Neural progenitor cell (in vitro differentiated cells): ENCODE data around the gene UMOD. TPM values are rescaled to one million over a fixed set of nuclear protein-coding genes. Genes with fewer than 3 reads are reported as not detected.

Source experiments
- DNase-seq: peaks from one replicate; pipeline ENCODE4 v3.0.0-alpha.2; 2016; ENCODE audit warnings: low spot score
- H2AFZ ChIP-seq: fragments of 200-600 bp; sonication (generic); replicated peaks from 2 replicates; pipeline ENCODE4 v1.6.1; 2016; ENCODE audit warnings: antibody characterized with exemption
- H3F3A ChIP-seq: fragments of 200-600 bp; sonication (generic); 2 replicates; pipeline ENCODE4 v1.6.1; 2016; ENCODE audit warnings: antibody characterized with exemption, low read depth
- H3K27ac ChIP-seq: fragments of 200-600 bp; sonication (generic); 2 replicates; pipeline ENCODE4 v1.5.1; 2016; ENCODE audit warnings: mild to moderate bottlenecking
- H3K27me3 ChIP-seq: fragments of 200-600 bp; sonication (generic); 2 replicates; pipeline ENCODE4 v1.6.1; 2016; ENCODE audit warnings: mild to moderate bottlenecking, moderate library complexity
- H3K36me3 ChIP-seq: fragments of 200-600 bp; sonication (generic); 2 replicates; pipeline ENCODE4 v1.5.1; 2016
- H3K4me1 ChIP-seq: fragments of 200-600 bp; sonication (generic); 2 replicates; pipeline ENCODE4 v1.6.1; 2016; ENCODE audit warnings: mixed run types
- H3K4me2 ChIP-seq: fragments of 200-600 bp; sonication (generic); 2 replicates; pipeline ENCODE4 v1.6.1; 2016
- H3K4me3 ChIP-seq: fragments of 200-600 bp; sonication (generic); 2 replicates; pipeline ENCODE4 v1.5.1; 2016
- H3K79me2 ChIP-seq: fragments of 200-600 bp; sonication (generic); 2 replicates; pipeline ENCODE4 v1.6.1; 2016; ENCODE audit warnings: low read depth
- H3K9ac ChIP-seq: fragments of 200-600 bp; sonication (generic); 2 replicates; pipeline ENCODE4 v1.6.1; 2016
- H3K9me3 ChIP-seq: fragments of 200-600 bp; sonication (generic); 2 replicates; pipeline ENCODE4 v1.5.1; 2016; ENCODE audit warnings: low read depth
- H4K20me1 ChIP-seq: fragments of 200-600 bp; sonication (generic); 2 replicates; pipeline ENCODE4 v1.6.1; 2016; ENCODE audit warnings: low read depth
- H3K27ac Mint-ChIP-seq: 3 replicates; pipeline ENCODE4 v1.8.0; 2021; ENCODE audit warnings: mixed read lengths
- H3K27me3 Mint-ChIP-seq: 2 replicates; pipeline ENCODE4 v1.8.0; 2022; ENCODE audit warnings: low read depth, mild to moderate bottlenecking, inconsistent platforms, moderate library complexity, mixed read lengths; ENCODE audit not compliant: insufficient read depth
- H3K36me3 Mint-ChIP-seq: 3 replicates; pipeline ENCODE4 v1.8.0; 2021; ENCODE audit warnings: mixed read lengths
- H3K4me1 Mint-ChIP-seq: 3 replicates; pipeline ENCODE4 v1.8.0; 2021; ENCODE audit warnings: mixed read lengths
- H3K4me3 Mint-ChIP-seq: 3 replicates; pipeline ENCODE4 v1.8.0; 2021; ENCODE audit warnings: mild to moderate bottlenecking, moderate library complexity, mixed read lengths
- H3K9me3 Mint-ChIP-seq: 3 replicates; pipeline ENCODE4 v1.8.0; 2020; ENCODE audit warnings: mixed read lengths
- CTCF ChIP-seq: fragments of 200-600 bp; sonication (generic); IDR thresholded peaks from 2 replicates; pipeline ENCODE4 v1.5.1; 2017; ENCODE audit warnings: antibody characterized with exemption, mild to moderate bottlenecking
- EZH2 ChIP-seq: fragments of 200-600 bp; sonication (generic); IDR thresholded peaks from 2 replicates; pipeline ENCODE4 v1.6.1; 2017; ENCODE audit warnings: antibody characterized with exemption, mild to moderate bottlenecking, moderate library complexity
- EZH2phosphoT487 ChIP-seq: fragments of 200-600 bp; sonication (generic); IDR thresholded peaks from 2 replicates; pipeline ENCODE4 v1.6.1; 2017; ENCODE audit warnings: antibody characterized with exemption
- total RNA-seq: library from RNA; depleted of rRNA; stranded (reverse); fragments of >200 nt; gene quantifications from 2 replicates; pipeline ENCODE4 v1.2.3, GENCODE V29; 2015; ENCODE audit warnings: low replicate concordance

Gene UMOD
- not detected in 2 replicates for total RNA-seq

DNA sequence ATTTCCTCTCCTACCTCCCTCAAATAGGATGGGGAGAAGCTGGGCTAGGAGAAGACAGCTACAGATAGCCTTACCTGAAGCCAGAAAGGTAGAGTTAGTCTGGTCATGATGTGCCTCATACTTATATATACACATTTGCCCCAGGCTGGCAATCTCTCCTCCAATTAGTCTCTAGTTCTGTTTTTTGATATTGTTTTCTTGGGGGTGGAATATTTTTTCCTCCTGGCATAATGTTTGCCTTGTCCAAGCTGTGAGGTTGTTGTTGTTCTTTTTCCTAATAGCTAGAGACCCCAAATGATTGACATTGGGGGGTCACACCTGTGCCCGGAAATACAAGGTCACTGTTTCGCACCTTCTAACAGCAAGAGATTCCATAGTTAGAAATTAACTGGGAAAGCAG, at the start of gene UMOD:
TSS of gene UMOD (minus strand) at position 101 of the 400 bp plus-strand sequence. CDS start 1,978 bp downstream, outside the sequence.
- Mint-ChIP-seq H3K9me3 (peaks cover 8% of the 10 kb centered on the region), H3K27me3 (peaks cover 6% of the 10 kb centered on the region), H3K27ac (no peak within 1 kb of the TSS), H3K4me1 (peaks cover 7% of the 10 kb centered on the region), H3K36me3 (no peaks in the 10 kb centered on the region), H3K4me3 (no peak within 1 kb of the TSS)
- Histone ChIP-seq H3K9me3 (no peaks in the 10 kb centered on the region), H3K9ac (no peak within 1 kb of the TSS), H2AFZ (no peak within 1 kb of the TSS), H3F3A (no peaks in the 10 kb centered on the region), H3K4me1 (no peaks in the 10 kb centered on the region), H4K20me1 (no peaks in the 10 kb centered on the region), H3K27ac (no peak within 1 kb of the TSS), H3K79me2 (no peaks in the 10 kb centered on the region), H3K4me3 (no peak within 1 kb of the TSS), H3K27me3 (no peaks in the 10 kb centered on the region), H3K36me3 (no peaks in the 10 kb centered on the region), H3K4me2 (no peak within 1 kb of the TSS)
- DNase-seq, result no peak
- TF ChIP-seq EZH2 (no peak), CTCF (no peak), EZH2phosphoT487 (no peak)

DNA sequence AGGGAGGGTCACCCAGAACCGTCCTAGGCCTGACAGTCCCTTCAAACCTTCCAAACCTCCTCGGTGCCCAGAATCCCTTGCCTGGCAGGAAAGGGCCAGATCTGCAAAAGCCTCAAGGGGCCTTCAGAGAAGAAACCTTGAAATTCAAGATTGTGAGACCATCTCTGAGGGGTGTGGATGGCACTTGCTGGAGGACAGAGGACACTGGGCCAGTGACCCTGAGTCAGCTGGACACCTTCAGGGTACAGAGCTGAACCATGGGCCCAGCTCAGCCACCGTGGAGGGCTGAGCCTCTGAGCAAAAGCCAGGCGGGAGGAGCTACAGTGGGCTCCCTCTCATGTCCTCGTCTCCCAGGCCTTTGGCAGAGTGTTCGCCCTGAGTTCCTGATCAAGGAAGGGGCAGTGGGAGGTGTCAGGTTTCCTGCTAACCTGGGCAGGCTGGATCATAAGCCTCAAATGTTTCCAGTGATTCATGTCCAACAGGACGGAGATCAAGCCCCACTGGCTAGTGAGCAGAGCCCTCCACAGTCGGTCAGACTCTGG, 49.0 kb upstream of the UMOD start:
- Histone ChIP-seq H3K27me3 (no peaks in the 10 kb centered on the region), H3K4me1 (no peaks in the 10 kb centered on the region), H3K9me3 (no peaks in the 10 kb centered on the region), H3K36me3 (no peaks in the 10 kb centered on the region), H3K4me3 (no peak overlapping the region), H3K4me2 (no peak overlapping the region), H3K79me2 (no peaks in the 10 kb centered on the region), H3K9ac (no peak overlapping the region), H4K20me1 (no peaks in the 10 kb centered on the region), H2AFZ (peak overlapping the region; percentile 17), H3F3A (no peaks in the 10 kb centered on the region), H3K27ac (no peak overlapping the region)
- TF ChIP-seq EZH2 (no peak), EZH2phosphoT487 (no peak), CTCF (no peak)
- peak; percentile 9 for DNase-seq
- Mint-ChIP-seq H3K27ac (no peak overlapping the region), H3K4me3 (no peak overlapping the region), H3K27me3 (peaks cover 3% of the 10 kb centered on the region), H3K36me3 (no peaks in the 10 kb centered on the region), H3K4me1 (peaks cover 10% of the 10 kb centered on the region), H3K9me3 (no peaks in the 10 kb centered on the region)

GRCh38 chr16:20401066-20401465, 48.6 kb upstream of the UMOD start:
- H3K27ac Mint-ChIP-seq, result no peak overlapping the region
- H3K9me3 Mint-ChIP-seq, result no peaks in the 10 kb centered on the region
- no peaks in the 10 kb centered on the region for H3K4me1 ChIP-seq
- no peaks in the 10 kb centered on the region for H3F3A ChIP-seq
- no peak for TF ChIP-seq EZH2phosphoT487
- H3K36me3 ChIP-seq, result no peaks in the 10 kb centered on the region
- peak overlapping the region; percentile 17 for H2AFZ ChIP-seq
- H3K27ac ChIP-seq, result no peak overlapping the region
- H3K9ac ChIP-seq, result no peak overlapping the region
- H3K4me1 Mint-ChIP-seq, result peaks cover 12% of the 10 kb centered on the region
- no peak overlapping the region for H3K4me2 ChIP-seq
- H3K9me3 ChIP-seq, result no peaks in the 10 kb centered on the region
- no peaks in the 10 kb centered on the region for H3K36me3 Mint-ChIP-seq
- no peaks in the 10 kb centered on the region for H3K79me2 ChIP-seq
- no peaks in the 10 kb centered on the region for H3K27me3 ChIP-seq
- no peak overlapping the region for H3K4me3 Mint-ChIP-seq
- no peak overlapping the region for H3K4me3 ChIP-seq
- H4K20me1 ChIP-seq, result no peaks in the 10 kb centered on the region
- H3K27me3 Mint-ChIP-seq, result peaks cover 3% of the 10 kb centered on the region
- no peak for DNase-seq

- Mint-ChIP-seq H3K27ac (no peak overlapping the region), H3K27me3 (peaks cover 3% of the 10 kb centered on the region), H3K36me3 (no peaks in the 10 kb centered on the region), H3K4me3 (no peak overlapping the region), H3K9me3 (no peaks in the 10 kb centered on the region), H3K4me1 (peaks cover 17% of the 10 kb centered on the region)
- H3F3A ChIP-seq, result no peaks in the 10 kb centered on the region
- H3K9me3 ChIP-seq, result no peaks in the 10 kb centered on the region
- H3K79me2 ChIP-seq, result no peaks in the 10 kb centered on the region
- no peak overlapping the region for H3K4me3 ChIP-seq
- no peak for DNase-seq
- H3K36me3 ChIP-seq, result no peaks in the 10 kb centered on the region
- TF ChIP-seq EZH2phosphoT487 (no peak), EZH2 (no peak), CTCF (no peak)
- no peaks in the 10 kb centered on the region for H4K20me1 ChIP-seq
- no peaks in the 10 kb centered on the region for H3K27me3 ChIP-seq
- no peak overlapping the region for H3K27ac ChIP-seq
- H3K9ac ChIP-seq, result no peak overlapping the region
- no peak overlapping the region for H2AFZ ChIP-seq
- no peaks in the 10 kb centered on the region for H3K4me1 ChIP-seq
- no peak overlapping the region for H3K4me2 ChIP-seq
Observed at GRCh38 chr16:20399185-20399584, 46.7 kb upstream of the UMOD start.
